Mononuclear cell (primary cell): ENCODE data around the gene SCP2. TPM values are rescaled to one million over a fixed set of nuclear protein-coding genes. Genes with fewer than 3 reads are reported as not detected.

ENCODE experiments used
- H3K27me3 ChIP-seq: 2 replicates; pipeline ENCODE4 v1.6.0; 2011; ENCODE audit warnings: low read length, control low read depth; ENCODE audit not compliant: insufficient read depth
- H3K4me1 ChIP-seq: 2 replicates; pipeline ENCODE4 v1.5.1; 2011; ENCODE audit warnings: mild to moderate bottlenecking, low read length, control low read depth; ENCODE audit not compliant: insufficient read depth
- H3K4me3 ChIP-seq: 2 replicates; pipeline ENCODE4 v1.5.1; 2011; ENCODE audit warnings: mild to moderate bottlenecking, low read length, moderate library complexity
- H3K9me3 ChIP-seq: 2 replicates; pipeline ENCODE4 v1.5.1; 2011; ENCODE audit warnings: low read depth, mild to moderate bottlenecking, control low read depth, low read length
- total RNA-seq: library from RNA; depleted of rRNA; stranded (reverse); fragments of >200 nt; gene quantifications from one replicate; pipeline ENCODE4 v1.2.3, GENCODE V29; 2012

SCP2 gene
- total RNA-seq, 1 donor, result 76.3 TPM

DNA sequence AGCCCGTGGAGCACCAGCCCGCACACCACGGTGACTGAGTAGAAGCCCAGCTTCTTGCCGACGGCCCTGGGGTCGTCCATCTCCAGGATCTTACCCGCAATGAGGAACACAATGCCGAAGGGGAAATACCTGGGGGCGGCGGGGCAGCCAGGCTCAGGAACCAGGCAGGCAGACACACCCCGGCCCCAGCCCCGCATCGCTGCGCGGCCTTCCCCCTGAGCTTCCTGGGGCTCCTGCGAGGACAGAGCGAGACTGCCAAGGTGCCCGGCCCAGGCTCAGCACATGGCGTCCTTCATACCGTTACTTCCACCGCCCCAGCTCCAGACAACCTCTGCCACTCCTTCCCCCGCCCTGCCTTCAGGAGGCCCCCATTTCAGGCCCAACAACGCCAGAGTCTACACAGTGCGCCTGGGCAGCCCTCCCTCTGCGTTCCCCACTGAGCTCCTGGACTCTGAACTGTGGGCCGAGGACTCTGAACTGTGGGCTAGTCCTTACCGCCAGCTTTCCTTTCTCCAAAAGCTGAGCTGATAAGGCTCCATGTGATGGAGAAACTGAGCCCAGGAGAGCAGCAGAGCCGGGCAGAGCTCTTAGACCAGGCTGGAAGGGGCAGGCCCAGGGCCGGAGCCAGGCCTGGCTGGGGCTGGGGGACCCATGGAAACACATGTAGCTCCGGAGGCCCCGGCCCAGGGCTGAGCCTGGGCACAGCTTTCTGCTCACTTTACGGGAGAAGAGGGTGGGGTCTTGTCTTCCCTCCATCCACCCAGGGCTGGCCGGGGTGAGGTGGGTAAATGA is 165.8 kb downstream of the SCP2 start:
- Histone ChIP-seq H3K4me3 (no peak overlapping the region), H3K9me3 (no peaks in the 10 kb centered on the region), H3K27me3 (no peaks in the 10 kb centered on the region), H3K4me1 (no peaks in the 10 kb centered on the region)

DNA sequence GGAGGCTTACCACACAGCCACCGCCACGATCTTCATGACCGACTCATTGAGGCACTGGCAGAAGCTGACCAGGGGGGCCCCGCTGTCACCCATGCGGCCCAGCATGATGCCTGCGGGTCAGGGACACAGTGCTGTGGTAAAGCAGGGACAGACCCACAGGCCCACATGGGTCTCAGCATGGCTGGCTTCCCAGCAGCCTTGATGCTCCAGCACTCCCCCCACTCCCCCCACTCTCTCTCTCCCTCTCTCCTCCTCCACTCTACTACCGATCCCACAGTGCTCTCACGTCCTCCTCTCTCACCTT is 166.3 kb downstream of the SCP2 start:
- no peaks in the 10 kb centered on the region for H3K27me3 ChIP-seq
- H3K9me3 ChIP-seq, result no peaks in the 10 kb centered on the region
- H3K4me1 ChIP-seq, result no peaks in the 10 kb centered on the region
- no peak overlapping the region for H3K4me3 ChIP-seq

DNA sequence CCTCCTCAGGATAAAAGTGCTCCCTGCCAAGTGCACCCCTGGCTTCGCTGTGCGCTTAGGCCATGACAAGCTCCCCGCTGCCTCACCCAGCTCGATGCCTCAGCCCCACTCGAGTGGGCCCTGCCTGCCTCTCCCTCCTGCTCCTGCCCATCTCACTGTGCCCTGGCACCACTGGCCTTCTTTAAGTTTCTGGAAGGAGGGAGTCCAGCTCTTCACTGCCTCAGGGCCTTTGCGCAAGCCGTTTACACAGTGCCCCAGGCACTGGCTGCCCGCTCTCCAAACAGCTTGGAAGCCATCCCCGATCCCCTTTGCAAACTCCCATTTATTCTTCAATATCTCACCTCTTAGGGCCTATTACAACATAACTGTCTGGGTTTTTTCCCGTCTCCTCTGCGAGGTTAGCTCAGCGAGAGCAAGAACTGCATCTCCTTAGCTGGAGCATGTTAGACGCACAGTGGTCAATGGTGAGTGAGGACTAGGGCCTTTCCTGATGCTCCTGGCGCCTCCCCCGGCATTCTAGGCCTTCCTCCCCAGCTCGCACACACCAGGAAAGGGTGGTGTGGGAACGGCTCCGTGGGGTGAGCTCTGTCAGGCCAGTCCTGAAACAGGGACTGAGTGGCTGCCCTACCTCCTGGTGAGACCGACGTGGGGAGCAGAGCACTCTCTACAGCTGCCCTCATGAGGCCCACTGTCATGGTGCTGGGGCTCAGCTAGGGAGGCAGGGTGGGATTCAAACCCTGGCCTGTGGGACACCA is 166.9 kb downstream of the SCP2 start:
- Histone ChIP-seq H3K27me3 (no peaks in the 10 kb centered on the region), H3K4me1 (no peaks in the 10 kb centered on the region), H3K4me3 (no peak overlapping the region), H3K9me3 (no peaks in the 10 kb centered on the region)

DNA sequence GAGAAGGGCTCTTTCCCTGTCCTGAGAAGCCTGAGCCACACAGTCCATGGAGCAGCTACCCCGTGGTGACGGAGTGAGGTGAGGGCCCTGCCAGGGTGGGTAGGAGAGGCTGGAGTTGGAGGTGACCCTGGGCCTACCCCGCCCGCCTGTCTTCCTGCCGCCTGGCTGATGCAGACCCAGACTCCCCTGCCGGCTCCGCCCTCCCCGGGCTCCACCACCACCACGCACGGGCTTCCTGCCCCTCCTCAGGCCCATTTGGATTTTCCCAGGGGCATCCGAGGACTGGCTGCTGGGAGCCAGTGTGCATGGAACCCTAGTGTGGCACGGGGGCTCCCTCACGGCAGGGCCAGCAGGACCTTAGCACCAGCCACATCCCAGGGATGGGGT is 167.4 kb downstream of the SCP2 start:
- no peaks in the 10 kb centered on the region for H3K9me3 ChIP-seq
- no peaks in the 10 kb centered on the region for H3K27me3 ChIP-seq
- no peak overlapping the region for H3K4me3 ChIP-seq
- H3K4me1 ChIP-seq, result no peaks in the 10 kb centered on the region

Other genes with a start within 250 kb of the SCP2 start
- 1.8 TPM for gene COA7, start 228.9 kb upstream of the SCP2 start, total RNA-seq
- gene ZYG11B, start 200.8 kb upstream of the SCP2 start, total RNA-seq, result 31.1 TPM
- gene ZYG11A, start 84.5 kb upstream of the SCP2 start, total RNA-seq, result 0.31 TPM
- gene ECHDC2, start 5.5 kb upstream of the SCP2 start, total RNA-seq, result 25.5 TPM
- gene PODN, start 134.9 kb downstream of the SCP2 start, total RNA-seq, result 0.63 TPM
- gene SLC1A7, start 215.4 kb downstream of the SCP2 start, total RNA-seq, result 0.94 TPM